IPS-20b (cell line): Measurements from ENCODE around the gene BMERB1.

Source experiments
- H3K27ac ChIP-seq: one replicate; pipeline ENCODE4 v1.5.1; 2013; ENCODE audit warnings: low read length
- H3K27me3 ChIP-seq: 2 replicates; pipeline ENCODE4 v1.6.1; 2013; ENCODE audit warnings: mild to moderate bottlenecking, low read length, inconsistent platforms; ENCODE audit not compliant: insufficient read depth
- H3K36me3 ChIP-seq: 2 replicates; pipeline ENCODE4 v1.6.1; 2013; ENCODE audit warnings: low read depth, mild to moderate bottlenecking, inconsistent platforms, low read length, moderate library complexity; ENCODE audit not compliant: insufficient read depth
- H3K4me1 ChIP-seq: 2 replicates; pipeline ENCODE4 v1.6.1; 2013; ENCODE audit warnings: mild to moderate bottlenecking, control low read depth, inconsistent platforms, low read length, moderate library complexity; ENCODE audit not compliant: insufficient read depth
- H3K4me3 ChIP-seq: 2 replicates; pipeline ENCODE4 v1.5.1; 2013; ENCODE audit warnings: mild to moderate bottlenecking, low read length, inconsistent platforms
- H3K9ac ChIP-seq: 2 replicates; pipeline ENCODE4 v1.6.1; 2013; ENCODE audit warnings: low read depth, mild to moderate bottlenecking, inconsistent platforms, low read length, moderate library complexity
- H3K9me3 ChIP-seq: 2 replicates; pipeline ENCODE4 v1.6.1; 2013; ENCODE audit warnings: mild to moderate bottlenecking, low read depth, low read length, inconsistent platforms; ENCODE audit not compliant: insufficient read depth

Gene BMERB1

DNA sequence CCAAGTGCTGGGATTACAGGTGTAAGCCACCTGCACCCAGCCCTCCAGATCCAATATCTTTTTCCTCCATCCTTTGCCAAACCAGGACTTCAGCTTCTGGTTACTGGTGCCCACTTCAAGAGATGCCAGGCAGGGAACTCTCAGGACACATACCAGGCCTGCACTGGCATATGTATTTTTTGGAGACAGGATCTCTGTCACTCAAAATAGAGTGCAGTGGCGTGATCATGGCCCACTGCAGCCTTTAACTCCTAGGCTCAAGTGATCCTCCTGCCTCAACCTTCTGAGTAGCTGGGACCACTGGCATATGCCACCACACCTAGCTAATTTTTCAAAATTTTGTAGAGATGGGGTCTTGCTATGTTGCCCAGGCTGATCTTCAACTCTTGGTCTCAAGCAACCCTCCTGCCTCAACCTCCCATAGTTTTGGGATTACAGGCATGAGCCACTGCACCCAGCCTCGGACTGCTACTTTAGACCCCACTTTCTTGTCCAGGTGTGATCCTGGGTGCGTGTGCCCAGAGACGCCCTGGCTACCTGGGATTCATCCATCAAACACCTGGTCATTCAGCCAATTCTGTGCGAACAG, 55.8 kb downstream of the BMERB1 start:
- Histone ChIP-seq H3K4me1 (no peaks in the 10 kb centered on the region), H3K9me3 (no peaks in the 10 kb centered on the region), H3K4me3 (no peak overlapping the region), H3K36me3 (no peaks in the 10 kb centered on the region), H3K9ac (no peak overlapping the region), H3K27me3 (no peaks in the 10 kb centered on the region), H3K27ac (no peak overlapping the region)

DNA sequence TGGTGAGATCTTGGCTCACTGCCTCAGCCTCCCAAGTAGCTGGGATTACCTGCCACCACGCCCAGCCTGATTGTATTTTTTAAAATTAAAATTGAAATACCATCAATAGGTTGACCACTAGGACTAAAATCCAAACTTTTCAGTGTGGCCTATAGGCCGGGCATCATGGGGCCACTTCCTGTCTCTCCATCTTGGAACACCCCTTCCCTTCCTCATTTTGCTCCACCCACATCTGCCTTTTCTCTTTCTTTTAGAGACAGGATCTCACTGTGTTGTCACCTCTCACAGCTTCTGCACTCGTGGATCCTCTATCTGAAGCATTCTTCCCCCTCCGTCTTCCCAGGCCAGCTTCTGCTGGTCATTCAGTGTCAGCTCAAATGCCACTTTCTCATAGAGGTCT, 57.0 kb downstream of the BMERB1 start:
- H3K36me3 ChIP-seq: no peaks in the 10 kb centered on the region
- no peak overlapping the region for H3K4me3 ChIP-seq
- no peak overlapping the region for H3K9ac ChIP-seq
- no peaks in the 10 kb centered on the region for H3K4me1 ChIP-seq
- no peaks in the 10 kb centered on the region for H3K9me3 ChIP-seq
- H3K27ac ChIP-seq: no peak overlapping the region
- no peaks in the 10 kb centered on the region for H3K27me3 ChIP-seq

DNA sequence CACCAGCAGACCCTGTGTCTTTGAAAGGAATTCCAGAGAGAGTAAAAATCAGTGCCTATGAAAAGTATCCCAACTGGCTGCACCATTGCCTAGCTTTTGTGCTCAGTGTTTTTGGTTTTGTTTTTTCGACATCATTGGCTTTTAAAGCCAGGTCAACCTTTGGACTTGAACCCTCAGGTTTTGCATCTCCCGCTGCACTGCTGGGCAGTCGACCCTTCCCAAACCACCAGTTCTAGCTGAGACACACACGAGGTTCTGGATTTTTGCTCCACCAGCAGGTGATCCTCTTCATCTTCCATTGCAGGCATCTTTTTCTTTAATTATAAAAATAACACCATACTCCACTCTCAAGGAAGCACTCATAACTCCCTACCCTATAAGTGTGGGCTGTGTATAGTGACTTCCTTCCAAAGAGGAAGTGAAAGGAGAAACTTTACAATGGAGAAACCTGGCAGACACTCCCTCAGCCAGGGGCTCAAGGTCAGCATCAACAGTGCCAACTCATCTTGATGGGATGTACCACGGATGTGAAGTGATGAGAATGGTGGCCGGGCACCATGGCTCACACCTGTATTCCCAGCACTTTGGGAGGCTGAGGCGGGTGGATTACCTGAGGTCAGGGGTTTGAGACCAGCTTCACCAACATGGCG, 57.8 kb downstream of the BMERB1 start:
- Histone ChIP-seq H3K9ac (no peak overlapping the region), H3K36me3 (no peaks in the 10 kb centered on the region), H3K27ac (no peak overlapping the region), H3K4me1 (no peaks in the 10 kb centered on the region), H3K4me3 (no peak overlapping the region), H3K9me3 (no peaks in the 10 kb centered on the region), H3K27me3 (no peaks in the 10 kb centered on the region)

DNA sequence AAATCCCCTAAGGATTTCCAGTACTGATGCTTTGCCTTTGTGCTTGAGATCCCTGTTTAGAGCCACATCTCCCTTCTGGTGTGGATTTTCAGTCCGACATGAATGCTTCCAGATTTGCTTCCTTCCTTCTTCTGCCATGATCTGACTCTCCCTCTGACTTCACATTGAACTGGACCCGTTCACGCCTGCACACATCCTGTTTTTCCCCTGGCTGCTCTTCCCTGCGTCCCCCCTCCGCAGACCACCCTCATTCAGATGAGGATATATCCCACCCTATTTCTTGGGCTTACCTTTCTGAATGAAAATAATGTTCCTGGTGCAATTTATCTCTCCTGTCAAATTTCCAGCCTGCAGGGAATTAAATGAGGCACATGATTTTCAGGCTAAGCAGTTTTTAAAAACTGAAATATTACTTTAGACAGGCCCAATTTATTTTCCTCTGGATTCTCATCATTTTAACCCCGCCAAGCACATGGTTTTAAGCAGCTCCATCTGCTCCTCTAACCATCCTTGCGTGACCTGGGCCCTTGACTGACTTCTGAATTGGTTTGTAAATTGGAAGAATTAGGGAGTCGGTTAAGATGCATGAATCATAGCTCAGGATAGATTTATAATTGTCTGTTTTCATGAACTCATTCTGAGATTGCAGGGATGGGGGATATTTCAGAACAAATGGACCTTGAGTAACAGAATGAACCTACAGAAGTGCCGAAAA, 59.2 kb downstream of the BMERB1 start:
- H3K27me3 ChIP-seq: no peaks in the 10 kb centered on the region
- no peak overlapping the region for H3K4me3 ChIP-seq
- no peak overlapping the region for H3K9ac ChIP-seq
- peaks cover 3% of the 10 kb centered on the region; the same call in 1 of the 2 replicates for H3K4me1 ChIP-seq
- H3K27ac ChIP-seq: no peak overlapping the region
- no peaks in the 10 kb centered on the region for H3K9me3 ChIP-seq
- H3K36me3 ChIP-seq: no peaks in the 10 kb centered on the region

DNA sequence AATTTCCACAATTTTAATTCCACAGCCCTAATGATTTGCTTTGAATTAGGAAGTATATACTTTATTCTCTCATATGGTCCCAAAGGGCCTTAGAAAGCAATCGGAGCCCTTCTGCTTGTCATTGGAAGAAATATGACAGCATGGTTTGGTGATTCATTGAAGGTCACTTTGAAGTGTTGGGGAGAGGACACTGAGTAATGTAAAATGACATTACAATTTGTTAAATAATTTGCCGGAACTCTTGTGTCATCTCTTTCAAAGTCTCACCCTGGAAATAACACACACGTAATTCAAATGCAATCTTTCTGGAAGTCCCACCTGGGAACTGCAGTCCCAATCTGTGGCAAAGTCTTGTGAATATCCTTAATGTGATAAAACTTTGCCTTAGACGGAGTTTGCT, 59.8 kb downstream of the BMERB1 start:
- Histone ChIP-seq H3K9me3 (no peaks in the 10 kb centered on the region), H3K36me3 (no peaks in the 10 kb centered on the region), H3K4me1 (peaks cover 4% of the 10 kb centered on the region; the same call in 1 of the 2 replicates), H3K9ac (no peak overlapping the region), H3K27ac (no peak overlapping the region), H3K27me3 (no peaks in the 10 kb centered on the region), H3K4me3 (no peak overlapping the region)

DNA sequence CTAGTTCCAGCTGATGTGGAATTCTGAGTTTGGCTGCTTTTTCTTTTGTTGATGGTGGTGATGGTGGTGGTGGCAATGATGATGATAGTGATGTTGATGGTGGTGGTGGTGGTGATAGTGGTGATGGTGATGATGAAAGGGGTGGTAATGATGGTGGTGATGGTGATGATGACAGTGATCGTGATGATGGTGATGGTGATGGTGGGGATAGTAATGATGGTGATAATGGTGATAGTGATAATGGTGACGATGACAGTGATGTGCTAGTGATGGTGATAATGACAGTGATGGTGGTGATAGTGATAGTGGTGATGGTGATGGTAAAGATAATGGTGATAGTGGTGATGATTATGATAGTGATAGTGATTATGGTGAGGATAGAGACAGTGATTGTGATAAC, 61.5 kb downstream of the BMERB1 start:
- Histone ChIP-seq H3K27ac (no peak overlapping the region), H3K4me1 (peaks cover 4% of the 10 kb centered on the region; the same call in 1 of the 2 replicates), H3K9ac (no peak overlapping the region), H3K4me3 (no peak overlapping the region), H3K27me3 (no peaks in the 10 kb centered on the region), H3K9me3 (no peaks in the 10 kb centered on the region), H3K36me3 (no peaks in the 10 kb centered on the region)

DNA sequence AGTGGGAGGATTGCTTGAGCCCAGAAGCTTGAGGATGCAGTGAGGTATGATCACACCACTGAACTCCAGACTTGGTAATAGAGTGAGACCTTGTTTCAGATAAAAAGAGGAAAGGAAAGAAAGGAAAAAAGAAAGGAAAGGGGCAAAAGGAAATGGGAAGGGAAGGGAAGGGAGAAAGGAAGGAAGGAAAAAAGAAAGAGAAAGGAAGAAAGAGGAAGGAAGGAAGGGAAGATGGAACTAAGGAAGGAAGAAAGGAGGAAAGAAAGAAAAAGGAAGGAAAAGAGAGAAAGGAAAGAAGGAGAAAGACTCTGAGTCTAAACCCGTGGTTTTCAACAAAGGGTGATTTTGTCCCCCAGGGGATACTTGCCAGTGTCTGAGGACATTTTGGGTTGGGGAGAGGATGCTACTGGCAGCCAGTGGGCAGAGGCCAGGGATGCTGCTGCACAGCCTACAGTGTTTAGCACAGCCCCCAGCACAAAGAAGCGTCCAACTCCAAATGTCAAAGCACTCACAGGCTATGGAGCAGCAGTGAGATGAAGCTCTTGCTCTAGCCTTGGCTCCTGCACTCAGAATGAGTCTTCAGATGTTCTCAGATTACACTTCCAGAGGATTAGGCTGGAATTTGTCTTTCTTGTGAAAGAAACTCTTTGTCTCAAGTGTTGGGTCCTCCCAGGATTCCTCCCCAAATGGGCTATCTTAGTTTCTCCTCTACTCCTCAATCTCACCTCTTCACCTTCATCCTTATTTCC, 64.2 kb downstream of the BMERB1 start:
- H3K4me3 ChIP-seq: no peak overlapping the region
- H3K27ac ChIP-seq: no peak overlapping the region
- no peak overlapping the region for H3K9ac ChIP-seq

DNA sequence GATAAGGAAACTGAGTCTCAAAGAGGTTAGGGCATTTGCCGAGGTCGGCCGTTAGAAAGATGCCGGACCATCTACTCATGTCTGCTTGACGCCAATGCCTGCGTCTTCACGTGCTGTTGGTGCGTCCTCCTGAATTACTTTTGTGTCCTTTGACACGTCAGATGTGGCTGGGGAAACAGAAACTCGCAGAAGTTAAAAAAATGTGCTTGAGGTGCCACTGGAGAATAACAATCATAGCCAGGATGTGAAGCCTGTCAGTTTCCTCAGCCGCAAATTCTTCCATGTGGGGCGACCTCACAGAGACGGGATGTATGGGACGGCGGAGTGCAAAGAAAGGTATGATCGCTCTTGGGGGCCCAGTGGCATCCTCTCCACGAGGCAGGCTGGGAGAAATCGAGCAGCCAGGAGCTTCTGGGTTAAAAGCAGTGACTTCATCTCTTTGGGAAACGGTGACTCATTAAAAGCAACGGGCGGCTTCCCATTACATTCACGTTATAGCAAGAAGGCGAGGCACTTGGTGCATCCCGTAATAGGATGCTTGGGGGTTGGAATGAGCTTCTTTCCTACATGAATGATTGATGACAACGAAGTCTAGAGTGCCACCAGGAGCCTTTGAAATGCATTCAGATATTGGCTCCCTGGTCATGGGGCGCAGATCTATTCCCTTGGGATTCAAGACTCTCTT, 67.8 kb downstream of the BMERB1 start:
- no peaks in the 10 kb centered on the region for H3K9me3 ChIP-seq
- H3K27ac ChIP-seq: no peak overlapping the region
- no peak overlapping the region for H3K9ac ChIP-seq
- H3K4me3 ChIP-seq: no peak overlapping the region
- H3K4me1 ChIP-seq: peaks cover 6% of the 10 kb centered on the region; the same call in 1 of the 2 replicates
- H3K27me3 ChIP-seq: no peaks in the 10 kb centered on the region
- no peaks in the 10 kb centered on the region for H3K36me3 ChIP-seq

More for the DNA sequence above, 64.2 kb downstream of the BMERB1 start:
- Histone ChIP-seq H3K9me3 (no peaks in the 10 kb centered on the region), H3K4me1 (peaks cover 6% of the 10 kb centered on the region; the same call in 1 of the 2 replicates), H3K27me3 (no peaks in the 10 kb centered on the region), H3K36me3 (no peaks in the 10 kb centered on the region)

DNA sequence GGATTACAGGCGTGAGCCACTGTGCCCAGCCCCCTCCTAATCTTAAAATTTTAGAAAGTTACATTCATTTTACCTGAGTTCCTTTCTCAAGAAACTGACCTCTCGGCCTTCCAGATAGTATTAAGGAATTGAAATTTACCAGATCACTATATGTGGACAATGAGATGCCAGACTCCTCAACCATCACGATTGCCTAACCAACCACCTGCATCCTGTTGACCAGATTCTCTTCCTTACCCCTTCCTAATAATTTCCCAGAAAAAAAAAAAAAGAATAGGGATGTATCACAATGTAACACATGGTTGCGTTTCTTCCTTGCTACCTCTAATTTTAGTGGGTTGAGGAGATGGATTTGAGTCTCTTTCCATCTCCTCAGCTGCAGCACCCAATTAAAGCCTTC, 72.1 kb downstream of the BMERB1 start:
- Histone ChIP-seq H3K36me3 (no peaks in the 10 kb centered on the region), H3K9me3 (no peaks in the 10 kb centered on the region), H3K27me3 (no peaks in the 10 kb centered on the region), H3K9ac (no peak overlapping the region), H3K4me1 (peaks cover 19% of the 10 kb centered on the region; the same call in 1 of the 2 replicates), H3K4me3 (no peak overlapping the region), H3K27ac (no peak overlapping the region)

DNA sequence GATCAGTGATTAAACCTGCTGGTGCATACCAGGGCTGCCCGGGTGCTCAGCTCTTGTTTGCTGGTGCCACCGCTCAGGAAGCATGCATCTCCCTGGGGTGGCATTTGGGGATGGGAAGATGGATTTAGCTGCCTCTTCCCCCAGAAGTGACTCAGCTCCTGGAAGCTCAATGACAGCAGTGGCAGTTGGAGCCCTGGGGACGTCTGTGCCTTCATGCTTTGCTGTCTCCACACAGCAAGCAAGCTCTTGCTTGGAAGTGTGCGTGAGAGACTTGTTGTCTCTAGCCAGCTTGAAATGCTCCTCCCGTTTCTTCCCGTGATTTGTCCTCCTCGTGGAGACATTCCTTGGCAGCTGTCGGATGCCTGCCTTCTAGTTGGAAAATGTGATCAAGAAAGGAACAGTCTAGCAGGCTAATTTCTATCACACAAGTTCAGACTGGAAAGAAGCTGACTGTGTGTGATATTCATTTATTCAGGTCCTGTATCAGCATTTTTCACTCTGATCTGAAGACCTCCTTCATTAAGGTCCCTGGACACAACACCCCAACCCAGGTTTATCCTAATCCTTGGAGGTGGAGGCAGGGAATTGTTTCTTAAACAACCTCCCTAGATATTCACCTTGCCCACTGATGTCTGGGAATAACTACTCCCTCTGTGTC, 73.0 kb downstream of the BMERB1 start:
- H3K27ac ChIP-seq: no peak overlapping the region
- no peaks in the 10 kb centered on the region for H3K27me3 ChIP-seq
- H3K9ac ChIP-seq: no peak overlapping the region; the same call in 1 of the 2 replicates
- H3K4me1 ChIP-seq: peaks cover 18% of the 10 kb centered on the region; the same call in 1 of the 2 replicates
- no peak overlapping the region for H3K4me3 ChIP-seq
- H3K36me3 ChIP-seq: no peaks in the 10 kb centered on the region
- H3K9me3 ChIP-seq: no peaks in the 10 kb centered on the region
